ENCODE data around the gene BEST4. TPM values are rescaled to one million over a fixed set of nuclear protein-coding genes. Genes with fewer than 3 reads are reported as not detected.

Gene BEST4
- total and polyA plus RNA-seq, 2 experiments from 2014 or later, result 0.98 to 1.4 TPM

DNA sequence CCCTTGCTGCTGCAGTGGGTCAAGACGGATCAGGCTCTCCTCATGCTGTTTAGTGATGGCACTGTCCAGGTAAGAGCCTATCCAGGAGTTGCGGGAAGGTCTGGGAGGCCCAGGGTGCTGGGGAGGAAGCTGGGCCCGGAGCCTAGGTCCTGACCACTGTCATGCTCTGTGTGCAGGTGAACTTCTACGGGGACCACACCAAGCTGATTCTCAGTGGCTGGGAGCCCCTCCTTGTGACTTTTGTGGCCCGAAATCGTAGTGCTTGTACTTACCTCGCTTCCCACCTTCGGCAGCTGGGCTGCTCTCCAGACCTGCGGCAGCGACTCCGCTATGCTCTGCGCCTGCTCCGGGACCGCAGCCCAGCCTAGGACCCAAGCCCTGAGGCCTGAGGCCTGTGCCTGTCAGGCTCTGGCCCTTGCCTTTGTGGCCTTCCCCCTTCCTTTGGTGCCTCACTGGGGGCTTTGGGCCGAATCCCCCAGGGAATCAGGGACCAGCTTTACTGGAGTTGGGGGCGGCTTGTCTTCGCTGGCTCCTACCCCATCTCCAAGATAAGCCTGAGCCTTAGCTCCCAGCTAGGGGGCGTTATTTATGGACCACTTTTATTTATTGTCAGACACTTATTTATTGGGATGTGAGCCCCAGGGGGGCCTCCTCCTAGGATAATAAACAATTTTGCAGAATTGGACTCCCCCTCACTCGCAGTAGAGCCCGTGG lies 17.5 kb upstream of the BEST4 start:
- peaks cover 6% of the 10 kb centered on the region for H3K36me3 ChIP-seq
- H3K4me3 ChIP-seq, result no peak overlapping the region
- no peaks in the 10 kb centered on the region for H3K9me3 ChIP-seq (ENCODE audit: low read depth)
- no peak for DNase-seq (ENCODE audit: low read depth in 1 of 2, low spot score in 1 of 2)
- no peaks in the 10 kb centered on the region for H3K27me3 ChIP-seq
- no peak overlapping the region for H3K27ac ChIP-seq
- H3K4me1 ChIP-seq (ENCODE audit: low read depth), result peaks cover 35% of the 10 kb centered on the region
- TF ChIP-seq, protein P1, sequence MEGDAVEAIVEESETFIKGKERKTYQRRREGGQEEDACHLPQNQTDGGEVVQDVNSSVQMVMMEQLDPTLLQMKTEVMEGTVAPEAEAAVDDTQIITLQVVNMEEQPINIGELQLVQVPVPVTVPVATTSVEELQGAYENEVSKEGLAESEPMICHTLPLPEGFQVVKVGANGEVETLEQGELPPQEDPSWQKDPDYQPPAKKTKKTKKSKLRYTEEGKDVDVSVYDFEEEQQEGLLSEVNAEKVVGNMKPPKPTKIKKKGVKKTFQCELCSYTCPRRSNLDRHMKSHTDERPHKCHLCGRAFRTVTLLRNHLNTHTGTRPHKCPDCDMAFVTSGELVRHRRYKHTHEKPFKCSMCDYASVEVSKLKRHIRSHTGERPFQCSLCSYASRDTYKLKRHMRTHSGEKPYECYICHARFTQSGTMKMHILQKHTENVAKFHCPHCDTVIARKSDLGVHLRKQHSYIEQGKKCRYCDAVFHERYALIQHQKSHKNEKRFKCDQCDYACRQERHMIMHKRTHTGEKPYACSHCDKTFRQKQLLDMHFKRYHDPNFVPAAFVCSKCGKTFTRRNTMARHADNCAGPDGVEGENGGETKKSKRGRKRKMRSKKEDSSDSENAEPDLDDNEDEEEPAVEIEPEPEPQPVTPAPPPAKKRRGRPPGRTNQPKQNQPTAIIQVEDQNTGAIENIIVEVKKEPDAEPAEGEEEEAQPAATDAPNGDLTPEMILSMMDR (IDR thresholded peaks at IDR 0.05; ENCODE audit: low read depth, low read length), result no peak

DNA sequence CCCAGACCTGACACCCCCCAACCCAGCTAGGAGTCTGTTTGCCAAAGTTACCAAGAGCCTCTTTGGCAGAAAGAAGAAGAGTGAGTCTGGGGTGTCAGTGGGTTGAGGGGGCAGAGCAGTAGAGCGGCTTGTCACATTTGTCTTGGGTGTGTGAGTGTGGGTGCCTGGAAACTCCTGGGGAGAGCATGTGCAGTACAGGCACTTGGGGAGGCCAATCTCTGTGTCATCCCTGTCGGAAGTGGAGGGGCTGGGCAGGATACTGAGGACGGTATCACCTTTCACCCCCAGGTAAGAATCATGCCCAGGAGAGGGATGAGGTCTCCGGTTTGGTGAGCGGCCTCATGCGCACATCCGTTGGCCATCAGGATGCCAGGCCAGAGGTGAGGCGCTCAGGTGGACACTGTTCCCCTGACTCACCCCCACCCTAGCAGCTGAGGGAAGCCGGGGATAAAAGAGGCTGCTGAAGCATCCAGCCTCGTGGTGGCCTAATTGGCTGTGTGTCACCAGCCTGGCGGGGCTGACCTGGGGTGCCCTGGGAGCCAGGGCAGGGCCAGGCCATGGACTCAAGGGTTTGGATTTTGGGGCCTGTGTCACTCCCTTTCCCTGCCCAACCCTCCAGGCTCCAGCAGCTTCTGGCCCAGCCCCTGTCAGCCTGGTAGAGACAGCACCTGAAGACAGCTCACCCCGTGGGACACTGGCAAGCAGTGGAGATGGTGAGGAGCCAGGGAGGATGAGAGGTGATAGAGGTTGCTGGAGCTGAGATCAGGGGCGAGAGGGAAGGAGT lies 15.5 kb upstream of the BEST4 start:
- Histone ChIP-seq H3K9me3 (ENCODE audit: low read depth) (no peaks in the 10 kb centered on the region), H3K4me1 (ENCODE audit: low read depth) (peaks cover 27% of the 10 kb centered on the region), H3K27me3 (no peaks in the 10 kb centered on the region), H3K27ac (peak overlapping the region; percentile 53), H3K4me3 (no peak overlapping the region), H3K36me3 (peaks cover 6% of the 10 kb centered on the region)
- TF ChIP-seq, protein P1 (IDR thresholded peaks at IDR 0.05; ENCODE audit: low read depth, low read length), result no peak
- no peak for DNase-seq (ENCODE audit: low read depth in 1 of 2, low spot score in 1 of 2)

DNA sequence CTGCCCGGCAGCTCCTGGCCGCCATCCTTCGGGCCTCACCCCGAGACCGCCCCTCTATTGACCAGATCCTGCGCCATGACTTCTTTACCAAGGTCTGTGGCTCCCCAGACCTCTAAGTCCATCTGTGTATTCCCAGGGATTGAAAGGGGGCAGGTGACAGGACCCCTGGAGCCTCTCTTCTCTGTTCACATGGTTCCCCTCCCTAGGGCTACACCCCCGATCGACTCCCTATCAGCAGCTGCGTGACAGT lies 15.0 kb upstream of the BEST4 start:
- Histone ChIP-seq H3K9me3 (ENCODE audit: low read depth) (no peaks in the 10 kb centered on the region), H3K4me3 (no peak overlapping the region), H3K27me3 (no peaks in the 10 kb centered on the region), H3K36me3 (peaks cover 6% of the 10 kb centered on the region), H3K27ac (peak overlapping the region; percentile 53), H3K4me1 (ENCODE audit: low read depth) (peaks cover 22% of the 10 kb centered on the region)
- DNase-seq (ENCODE audit: low read depth in 1 of 2, low spot score in 1 of 2), result no peak
- TF ChIP-seq, protein P1 (IDR thresholded peaks at IDR 0.05; ENCODE audit: low read depth, low read length), result no peak

DNA sequence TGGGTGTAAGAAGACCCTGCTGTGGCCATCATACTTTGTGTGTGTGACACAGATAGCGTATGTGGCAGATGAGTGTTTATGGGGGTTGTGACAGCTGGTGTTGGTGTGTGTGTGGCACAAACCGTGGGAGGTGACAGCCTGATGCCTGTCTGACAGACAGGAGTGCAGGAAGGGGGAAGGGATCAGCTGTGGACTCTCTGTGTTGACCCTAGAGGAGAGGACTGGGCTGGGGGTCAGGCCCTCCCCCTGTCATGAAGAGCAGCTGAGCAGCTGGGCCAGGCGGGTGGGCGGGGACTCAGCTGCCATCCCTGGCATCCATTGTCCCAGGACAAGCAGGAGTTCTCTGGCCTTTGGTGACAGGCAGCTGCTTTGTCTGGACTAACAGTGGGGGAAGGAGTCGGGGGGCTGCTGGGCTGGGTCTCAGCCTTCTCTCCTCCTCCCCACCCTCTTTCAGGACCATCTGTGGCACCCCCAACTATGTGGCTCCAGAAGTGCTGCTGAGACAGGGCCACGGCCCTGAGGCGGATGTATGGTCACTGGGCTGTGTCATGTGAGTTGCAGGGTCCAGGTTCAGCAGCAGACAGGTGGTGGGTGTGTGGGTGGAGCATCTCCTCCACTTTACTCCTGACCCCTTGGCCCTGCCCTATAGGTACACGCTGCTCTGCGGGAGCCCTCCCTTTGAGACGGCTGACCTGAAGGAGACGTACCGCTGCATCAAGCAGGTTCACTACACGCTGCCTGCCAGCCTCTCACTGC lies 14.5 kb upstream of the BEST4 start:
- Histone ChIP-seq H3K27ac (peak overlapping the region; percentile 53), H3K4me1 (ENCODE audit: low read depth) (peaks cover 17% of the 10 kb centered on the region), H3K36me3 (peaks cover 6% of the 10 kb centered on the region), H3K4me3 (no peak overlapping the region), H3K9me3 (ENCODE audit: low read depth) (no peaks in the 10 kb centered on the region), H3K27me3 (no peaks in the 10 kb centered on the region)
- TF ChIP-seq, protein P1 (IDR thresholded peaks at IDR 0.05; ENCODE audit: low read depth, low read length), result no peak
- DNase-seq (ENCODE audit: low read depth in 1 of 2, low spot score in 1 of 2), result no peak

DNA sequence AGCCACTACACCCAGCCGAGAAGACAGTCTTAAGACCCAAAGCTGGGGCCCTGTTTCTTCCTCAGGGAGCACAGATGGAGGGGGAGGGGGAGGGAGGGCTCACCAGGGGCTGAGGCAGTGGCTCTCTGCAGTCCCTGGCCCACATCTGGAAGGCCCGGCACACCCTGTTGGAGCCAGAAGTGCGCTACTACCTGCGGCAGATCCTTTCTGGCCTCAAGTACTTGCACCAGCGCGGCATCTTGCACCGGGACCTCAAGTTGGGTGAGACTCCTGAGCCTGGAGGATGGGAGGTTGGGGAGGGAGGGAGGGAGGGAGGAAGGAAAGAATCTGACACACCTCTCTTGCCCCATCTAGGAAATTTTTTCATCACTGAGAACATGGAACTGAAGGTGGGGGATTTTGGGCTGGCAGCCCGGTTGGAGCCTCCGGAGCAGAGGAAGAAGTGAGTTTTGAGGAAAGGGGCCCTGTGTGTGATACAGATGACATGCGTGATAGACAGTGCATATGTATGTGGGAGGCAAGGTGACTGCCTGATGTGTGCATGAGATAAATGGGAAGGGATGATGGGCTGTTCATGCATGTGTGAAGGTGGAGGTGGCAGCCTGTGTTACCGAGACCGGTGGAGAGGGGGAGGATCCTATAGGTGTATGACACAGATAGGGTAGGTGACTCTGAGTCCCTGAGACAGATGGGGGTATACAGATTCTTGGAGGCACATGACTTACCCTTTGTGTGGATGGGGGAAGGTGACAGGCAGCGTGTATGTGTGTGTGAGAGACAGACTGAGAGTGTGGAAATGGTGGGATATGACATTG lies 13.7 kb upstream of the BEST4 start:
- DNase-seq (ENCODE audit: low read depth in 1 of 2, low spot score in 1 of 2), result peak in 1 of 2 donors; percentile 42

More for the DNA sequence above, 13.7 kb upstream of the BEST4 start:
- TF ChIP-seq, protein P1 (IDR thresholded peaks at IDR 0.05; ENCODE audit: low read depth, low read length), result no peak
- peaks cover 6% of the 10 kb centered on the region for H3K36me3 ChIP-seq
- H3K4me1 ChIP-seq (ENCODE audit: low read depth), result peaks cover 11% of the 10 kb centered on the region
- no peak overlapping the region for H3K4me3 ChIP-seq
- H3K27me3 ChIP-seq, result no peaks in the 10 kb centered on the region
- peak overlapping the region; percentile 53 for H3K27ac ChIP-seq
- no peaks in the 10 kb centered on the region for H3K9me3 ChIP-seq (ENCODE audit: low read depth)
